GM23248 (cell line): ENCODE data around the gene XRCC4.

Experiments
- EZH2 ChIP-seq: fragments of 200-600 bp; sonication (generic); IDR thresholded peaks from 2 replicates; pipeline ENCODE4 v1.6.1; 2018; ENCODE audit warnings: antibody characterized with exemption, mild to moderate bottlenecking; ENCODE audit not compliant: insufficient read depth, poor library complexity, severe bottlenecking
- EZH2phosphoT487 ChIP-seq: fragments of 200-600 bp; sonication (generic); IDR thresholded peaks from 2 replicates; pipeline ENCODE4 v1.6.1; 2018; ENCODE audit warnings: antibody characterized with exemption, moderate library complexity, mild to moderate bottlenecking, low read depth; ENCODE audit not compliant: insufficient read depth

DNA sequence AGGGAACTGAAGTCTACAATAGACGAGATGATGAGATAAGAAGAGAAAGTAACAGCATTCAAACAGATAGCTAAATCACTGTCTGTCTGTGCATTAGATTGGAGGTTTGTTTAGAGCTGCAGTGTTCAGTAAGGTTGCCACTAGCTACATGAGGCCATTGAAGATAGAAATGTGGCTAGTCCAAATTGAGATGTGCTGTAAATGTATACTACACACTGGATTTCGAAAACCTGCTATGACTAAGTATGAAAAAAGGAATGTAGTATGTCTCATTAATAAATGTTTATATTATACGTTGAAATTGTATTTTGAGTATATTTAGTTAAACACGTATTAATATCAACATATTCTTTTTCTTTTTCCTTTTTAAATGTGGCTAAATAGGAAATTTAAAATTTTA is 142.1 kb downstream of the XRCC4 start:
- TF ChIP-seq EZH2phosphoT487 (no peak), EZH2 (no peak)
